Measurements from ENCODE around the gene FUOM. TPM values are rescaled to one million over a fixed set of nuclear protein-coding genes. Genes with fewer than 3 reads are reported as not detected.
"Not testable (repeated sequence)": the region's sequence is repeated elsewhere in the genome, so short reads cannot be mapped to it uniquely, and the experiment has no call there.

Gene FUOM
- total RNA-seq, 1 experiment from 2014 or later: not detected

DNA sequence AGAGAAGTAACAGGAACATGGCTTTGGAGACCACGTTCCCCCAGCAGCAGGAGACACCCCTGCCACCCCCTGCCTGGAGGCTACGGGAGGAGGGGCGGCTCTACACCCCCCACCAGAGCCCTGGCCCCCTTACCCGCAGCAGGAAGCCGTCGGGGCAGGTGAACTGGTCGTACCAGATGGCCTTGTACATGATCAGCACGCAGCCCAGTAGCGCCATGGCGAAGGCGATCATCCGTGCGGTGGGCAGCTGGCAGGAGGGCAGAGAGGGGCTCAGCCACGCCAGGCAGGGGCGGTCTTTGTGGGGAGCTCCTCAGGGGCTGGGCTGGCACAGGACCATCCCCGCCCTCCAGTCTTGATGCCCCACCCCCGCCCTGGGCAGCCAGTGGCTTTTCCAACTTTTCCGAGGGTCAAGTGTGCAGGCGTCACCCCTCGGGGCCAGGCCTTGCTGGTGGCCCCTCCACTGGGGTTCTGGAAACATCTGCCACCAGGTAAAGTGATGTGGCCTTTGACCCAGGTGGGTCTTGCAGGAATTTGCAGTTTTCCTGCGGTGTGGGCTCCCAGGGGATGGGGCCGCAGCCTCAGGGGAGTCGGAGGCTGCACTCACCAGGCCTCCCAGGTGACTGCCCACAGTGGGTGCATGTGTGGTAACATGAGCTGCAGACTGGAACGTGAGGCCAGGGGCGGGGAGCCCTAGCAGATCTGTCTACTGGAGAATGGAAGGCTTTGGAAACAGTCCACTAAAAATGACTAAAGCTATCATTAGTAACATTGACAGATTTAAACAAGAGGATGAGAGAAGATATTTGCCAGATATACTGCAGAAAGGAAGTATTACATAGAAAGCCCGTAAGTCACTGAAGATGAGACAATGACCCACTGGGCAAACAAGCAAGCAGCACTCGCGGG, 30.8 kb downstream of the FUOM start:
- H3K9me3 ChIP-seq (replicated peaks): no peaks in the 10 kb centered on the region
- H3K4me1 ChIP-seq: no peaks in the 10 kb centered on the region; the same call in none of the 2 replicates
- no peak overlapping the region for H3K4me3 ChIP-seq
- no peaks in the 10 kb centered on the region for H3K36me3 ChIP-seq
- no peak for DNase-seq
- no peaks in the 10 kb centered on the region for H3K27me3 ChIP-seq
- no peak overlapping the region for H3K27ac ChIP-seq

GRCh38 chr10:133326223-133326551, 31.6 kb downstream of the FUOM start:
- no peaks in the 10 kb centered on the region for H3K36me3 ChIP-seq
- H3K4me1 ChIP-seq: no peaks in the 10 kb centered on the region; the same call in none of the 2 replicates
- no peaks in the 10 kb centered on the region for H3K9me3 ChIP-seq (replicated peaks)
- H3K27me3 ChIP-seq: no peaks in the 10 kb centered on the region
- no peak overlapping the region for H3K27ac ChIP-seq
- H3K4me3 ChIP-seq: no peak overlapping the region
- DNase-seq: no peak

GRCh38 chr10:133325440-133326222, 32.2 kb downstream of the FUOM start:
- no peak for DNase-seq

GRCh38 chr10:133324857-133325260, 33.0 kb downstream of the FUOM start:
- no peak overlapping the region for H3K4me3 ChIP-seq
- H3K4me1 ChIP-seq: no peaks in the 10 kb centered on the region; the same call in none of the 2 replicates
- no peak for DNase-seq
- H3K27me3 ChIP-seq: no peaks in the 10 kb centered on the region
- no peak overlapping the region for H3K27ac ChIP-seq
- H3K9me3 ChIP-seq (replicated peaks): no peaks in the 10 kb centered on the region
- no peaks in the 10 kb centered on the region for H3K36me3 ChIP-seq

More at GRCh38 chr10:133325440-133326222, 32.2 kb downstream of the FUOM start:
- H3K9me3 ChIP-seq (replicated peaks): no peaks in the 10 kb centered on the region
- H3K4me1 ChIP-seq: no peaks in the 10 kb centered on the region; the same call in none of the 2 replicates
- H3K27me3 ChIP-seq: no peaks in the 10 kb centered on the region
- no peak overlapping the region for H3K4me3 ChIP-seq
- H3K36me3 ChIP-seq: no peaks in the 10 kb centered on the region
- H3K27ac ChIP-seq: no peak overlapping the region

- peak; percentile 39 to 59 for DNase-seq
- no peak overlapping the region for H3K27ac ChIP-seq
- no peaks in the 10 kb centered on the region for H3K36me3 ChIP-seq
- no peaks in the 10 kb centered on the region; the same call in 1 of the 2 replicates for H3K4me1 ChIP-seq
- no peak overlapping the region for H3K4me3 ChIP-seq
- no peaks in the 10 kb centered on the region for H3K27me3 ChIP-seq
- no peaks in the 10 kb centered on the region for H3K9me3 ChIP-seq (replicated peaks)
Measured at GRCh38 chr10:133324198-133324792, 33.5 kb downstream of the FUOM start.

DNA sequence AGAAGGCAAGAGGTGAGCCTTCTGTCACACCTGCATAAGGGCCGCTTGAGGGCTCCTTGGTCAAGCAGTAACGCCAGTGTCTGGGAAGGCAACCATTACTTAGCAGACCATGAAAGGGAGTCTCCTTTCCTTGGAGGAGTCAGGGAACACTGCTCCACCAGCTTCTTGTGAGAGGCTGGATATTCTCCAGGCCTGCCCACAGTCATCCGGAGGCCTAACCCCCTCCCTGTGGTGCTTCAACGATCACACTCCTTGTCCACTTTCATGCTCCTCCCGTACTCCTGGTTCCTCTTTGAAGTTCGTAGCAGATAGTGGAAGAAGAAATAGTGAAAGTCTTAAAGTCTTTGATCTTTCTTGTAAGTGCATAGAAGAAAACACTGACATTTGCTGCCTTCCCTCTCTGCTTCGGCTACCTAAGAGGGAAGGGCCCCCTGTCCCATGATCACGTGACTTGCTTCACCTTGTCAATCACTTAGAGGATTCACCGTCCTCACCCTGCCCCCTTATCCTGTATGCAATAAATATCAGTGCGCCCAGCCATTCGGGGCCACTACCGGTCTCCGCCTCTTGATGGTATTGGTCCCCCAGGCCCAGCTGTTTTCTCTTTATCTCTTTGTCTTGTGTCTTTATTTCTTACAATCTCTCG, 35.6 kb downstream of the FUOM start:
- not testable (repeated sequence) for H3K36me3 ChIP-seq; H3K4me3 ChIP-seq; H3K27ac ChIP-seq; H3K27me3 ChIP-seq; H3K4me1 ChIP-seq; DNase-seq; H3K9me3 ChIP-seq (replicated peaks)

DNA sequence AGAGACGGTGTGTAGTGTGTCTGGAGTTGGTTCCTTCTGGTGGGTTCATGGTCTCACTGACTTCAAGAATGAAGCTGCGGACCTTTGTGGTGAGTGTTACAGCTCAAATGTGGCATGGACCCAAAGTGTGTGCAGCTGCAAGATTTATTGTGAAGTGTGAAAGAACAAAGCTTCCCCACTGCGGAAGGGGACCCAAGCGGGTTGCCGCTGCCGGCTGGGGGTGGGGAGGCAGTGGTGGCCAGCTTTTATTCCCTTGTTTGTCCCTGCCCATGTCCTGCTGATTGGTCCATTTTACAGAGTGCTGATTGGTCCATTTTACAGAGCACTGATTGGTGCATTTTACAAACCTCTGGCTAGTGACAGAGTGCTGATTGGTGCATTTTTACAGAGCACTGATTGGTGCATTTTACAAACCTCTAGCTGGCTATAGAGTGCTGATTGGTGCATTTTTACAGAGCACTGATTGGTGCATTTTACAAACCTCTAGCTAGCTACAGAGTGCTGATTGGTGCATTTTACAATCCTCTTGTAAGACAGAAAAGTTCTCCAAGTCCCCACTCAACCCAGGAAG, 36.9 kb downstream of the FUOM start:
- H3K9me3 ChIP-seq (replicated peaks); H3K4me3 ChIP-seq; H3K36me3 ChIP-seq; DNase-seq; H3K4me1 ChIP-seq; H3K27ac ChIP-seq; H3K27me3 ChIP-seq: not testable (repeated sequence)

DNA sequence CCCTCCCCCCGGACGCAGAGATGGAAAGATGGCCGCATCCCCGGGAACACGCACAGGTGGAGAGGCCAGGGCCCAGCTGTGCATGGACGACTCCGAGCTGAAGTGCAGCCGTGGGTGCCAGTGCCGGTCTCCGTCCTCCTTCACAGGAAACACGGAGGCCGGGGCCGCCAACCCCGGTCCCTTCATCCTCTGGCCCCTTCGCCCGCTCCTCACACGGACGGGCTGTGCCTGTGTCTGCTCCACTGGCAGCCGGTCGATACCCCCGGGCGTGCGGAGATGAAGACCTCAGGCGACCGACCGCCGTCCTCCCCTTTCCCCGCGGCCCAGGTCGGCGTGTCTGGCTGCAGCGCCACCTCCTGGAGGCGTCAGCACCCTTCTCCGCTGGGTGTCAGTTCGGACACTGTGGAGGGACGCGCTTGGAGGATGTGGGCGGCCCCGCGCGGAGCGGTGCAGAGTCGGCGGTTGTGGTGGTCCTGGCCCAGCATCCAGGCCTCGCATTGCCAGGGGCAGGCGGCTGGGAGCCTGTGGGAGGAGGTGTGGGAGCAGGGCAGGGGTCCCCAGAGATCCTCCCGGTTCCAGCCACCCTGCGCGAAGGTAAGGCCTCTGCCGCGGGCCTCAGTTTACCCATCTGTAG, 39.2 kb downstream of the FUOM start:
- Histone ChIP-seq H3K4me3 (peak overlapping the region; percentile 51), H3K9me3 (replicated peaks) (no peaks in the 10 kb centered on the region), H3K27me3 (no peaks in the 10 kb centered on the region), H3K27ac (no peak overlapping the region), H3K4me1 (no peaks in the 10 kb centered on the region), H3K36me3 (no peaks in the 10 kb centered on the region)
- peak; percentile 70 to 78 for DNase-seq

GRCh38 chr10:133316732-133317131, 41.1 kb downstream of the FUOM start:
- Histone ChIP-seq H3K36me3 (no peaks in the 10 kb centered on the region), H3K27ac (no peak overlapping the region), H3K4me1 (no peaks in the 10 kb centered on the region), H3K4me3 (no peak overlapping the region), H3K27me3 (no peaks in the 10 kb centered on the region), H3K9me3 (replicated peaks) (no peaks in the 10 kb centered on the region)
- DNase-seq: no peak

DNA sequence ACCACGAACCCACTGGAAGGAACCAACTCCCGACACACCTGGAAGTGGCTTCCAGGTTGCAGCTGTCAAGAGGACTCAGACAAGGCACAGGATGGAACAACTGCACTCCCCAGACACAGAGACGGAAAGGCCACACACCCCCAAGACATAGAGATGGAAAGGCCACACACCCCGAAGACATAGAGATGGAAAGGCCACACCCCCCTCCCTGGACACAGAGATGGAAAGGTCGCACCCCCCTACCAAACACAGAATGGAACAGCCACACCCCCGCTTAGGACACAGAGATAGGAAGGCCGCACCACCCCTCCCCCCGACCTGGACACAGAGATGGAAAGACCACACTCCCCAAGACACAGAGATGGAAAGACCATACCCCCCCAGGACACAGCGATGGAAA, 41.6 kb downstream of the FUOM start:
- no peak overlapping the region for H3K4me3 ChIP-seq
- H3K9me3 ChIP-seq (replicated peaks): no peaks in the 10 kb centered on the region
- no peak for DNase-seq
- no peaks in the 10 kb centered on the region for H3K27me3 ChIP-seq
- H3K36me3 ChIP-seq: no peaks in the 10 kb centered on the region
- H3K4me1 ChIP-seq: no peaks in the 10 kb centered on the region
- H3K27ac ChIP-seq: no peak overlapping the region

DNA sequence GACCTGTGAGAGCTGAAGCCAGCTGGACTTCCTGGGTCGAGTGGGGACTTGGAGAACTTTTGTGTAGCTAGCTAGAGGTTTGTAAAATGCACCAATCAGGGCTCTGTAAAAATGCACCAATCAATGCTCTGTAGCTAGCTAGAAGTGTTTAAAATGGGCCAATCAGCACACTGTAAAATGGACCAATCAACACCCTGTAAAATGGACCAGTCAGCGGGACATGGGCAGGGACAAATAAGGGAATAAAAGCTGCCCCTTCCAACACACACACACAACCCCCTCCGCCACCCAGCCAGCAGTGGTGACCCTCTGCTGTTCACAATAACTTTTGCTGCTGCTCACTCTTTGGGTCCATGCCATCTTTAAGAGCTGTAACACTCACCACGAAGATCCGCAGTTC, 42.0 kb downstream of the FUOM start:
- no peak overlapping the region for H3K27ac ChIP-seq
- no peaks in the 10 kb centered on the region for H3K27me3 ChIP-seq
- H3K4me3 ChIP-seq: no peak overlapping the region
- no peak for DNase-seq
- H3K36me3 ChIP-seq: 0 out of 2 replicates have a peak, but pooled peaks cover 3% of the 10 kb centered on the region
- H3K9me3 ChIP-seq (replicated peaks): no peaks in the 10 kb centered on the region
- no peaks in the 10 kb centered on the region for H3K4me1 ChIP-seq

DNA sequence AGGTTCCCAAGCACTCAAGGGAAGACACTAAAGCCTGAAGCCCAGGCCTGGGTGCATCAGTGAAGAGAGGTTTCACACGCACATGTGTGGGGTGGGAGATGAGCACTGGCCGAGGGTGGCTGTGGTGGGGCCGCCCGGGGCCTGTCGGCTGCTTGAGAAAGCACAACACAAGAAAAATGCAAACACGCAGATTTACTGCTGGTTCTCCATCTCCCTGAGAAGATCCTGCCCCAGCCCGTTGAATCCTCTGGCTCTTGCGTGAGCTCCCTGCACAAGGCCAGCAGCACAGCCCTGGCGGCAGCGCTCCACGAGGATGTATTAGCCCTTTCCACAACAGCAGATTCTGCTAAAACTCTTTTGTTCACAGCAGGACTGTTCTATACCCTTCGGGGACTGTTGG, 42.9 kb downstream of the FUOM start:
- H3K36me3 ChIP-seq: 0 out of 2 replicates have a peak, but pooled peaks cover 3% of the 10 kb centered on the region
- no peak for DNase-seq
- H3K9me3 ChIP-seq (replicated peaks): no peaks in the 10 kb centered on the region
- H3K4me3 ChIP-seq: no peak overlapping the region
- no peak overlapping the region for H3K27ac ChIP-seq
- no peaks in the 10 kb centered on the region for H3K27me3 ChIP-seq
- no peaks in the 10 kb centered on the region for H3K4me1 ChIP-seq

DNA sequence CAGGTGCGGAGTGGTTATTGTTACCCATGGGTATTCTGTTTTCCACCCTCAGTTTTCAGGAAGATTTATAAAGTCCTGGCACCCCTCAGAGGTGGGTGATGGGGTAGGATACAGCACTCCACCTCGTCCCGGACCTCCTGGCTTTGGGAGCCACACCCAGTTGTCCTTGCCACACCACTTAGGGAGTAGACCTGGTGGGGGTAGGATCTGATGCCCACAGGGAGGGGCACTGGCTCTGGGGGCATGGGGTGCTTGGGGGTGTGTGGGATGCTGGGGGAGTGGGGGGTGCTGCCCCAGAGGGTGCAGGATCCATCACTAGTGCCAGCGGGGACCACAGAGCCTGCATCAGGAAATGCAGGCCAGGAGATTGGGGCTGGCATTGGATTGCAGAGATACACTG, 44.6 kb downstream of the FUOM start:
- Histone ChIP-seq H3K4me1 (no peaks in the 10 kb centered on the region), H3K36me3 (0 out of 2 replicates have a peak, but pooled peaks cover 3% of the 10 kb centered on the region), H3K4me3 (no peak overlapping the region), H3K27me3 (no peaks in the 10 kb centered on the region), H3K27ac (no peak overlapping the region), H3K9me3 (replicated peaks) (no peaks in the 10 kb centered on the region)
- no peak for DNase-seq

DNA sequence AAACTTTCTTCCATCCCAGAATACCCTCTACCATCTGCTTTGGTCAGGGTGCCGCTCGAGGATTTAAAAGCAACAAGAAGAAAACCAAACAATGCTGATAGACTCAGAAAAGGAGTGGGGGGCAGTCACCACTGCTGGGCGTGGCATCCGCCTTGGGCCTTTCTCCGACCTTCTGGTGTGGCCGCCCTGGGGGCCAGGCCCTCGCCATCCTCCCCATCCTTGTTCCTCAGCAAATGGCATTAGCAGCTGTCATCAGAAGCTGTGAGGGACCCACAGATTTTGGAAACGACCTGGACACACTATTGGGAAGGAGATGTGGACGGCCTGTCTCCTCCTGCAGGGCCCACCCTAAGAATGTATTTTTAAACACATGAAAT, 45.1 kb downstream of the FUOM start:
- H3K27me3 ChIP-seq: no peaks in the 10 kb centered on the region

More for the DNA sequence above, 45.1 kb downstream of the FUOM start:
- no peak overlapping the region for H3K4me3 ChIP-seq
- H3K9me3 ChIP-seq (replicated peaks): no peaks in the 10 kb centered on the region
- DNase-seq: no peak
- 0 out of 2 replicates have a peak, but pooled peaks cover 3% of the 10 kb centered on the region for H3K36me3 ChIP-seq
- no peaks in the 10 kb centered on the region for H3K4me1 ChIP-seq
- H3K27ac ChIP-seq: no peak overlapping the region
